ENCODE data around the gene ACOT6. TPM values are rescaled to one million over a fixed set of nuclear protein-coding genes. Genes with fewer than 3 reads are reported as not detected.

Gene ACOT6
- total RNA-seq, 1 donor from 2014 or later = not detected

DNA sequence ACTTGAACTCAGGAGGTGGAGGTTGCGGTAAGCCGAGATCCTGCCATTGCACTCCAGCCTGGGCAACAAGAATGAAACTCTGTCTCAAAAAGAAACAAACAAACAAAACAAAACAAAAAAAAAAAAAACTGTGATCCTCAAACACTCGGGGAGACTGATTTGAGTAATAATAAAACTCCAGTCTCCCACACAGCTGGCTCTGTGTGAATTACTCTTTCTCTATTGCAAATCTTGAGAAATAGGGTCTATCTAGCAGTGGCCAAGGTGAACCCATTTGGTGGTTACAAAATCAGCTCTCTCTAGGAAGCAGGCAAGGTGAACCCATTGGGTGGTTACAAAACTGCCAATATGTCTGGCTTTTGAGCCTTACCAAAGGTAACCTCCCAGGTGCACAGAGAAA lies 6.0 kb upstream of the ACOT6 start:
- Histone ChIP-seq H3K36me3 (no peaks in the 10 kb centered on the region), H3K9me3 (no peaks in the 10 kb centered on the region), H3K4me1 (no peaks in the 10 kb centered on the region), H3K4me3 (no peak overlapping the region), H3K27me3 (ENCODE audit: low read depth) (no peaks in the 10 kb centered on the region), H3K27ac (no peak overlapping the region)
- ATAC-seq = no peak
- no peak for DNase-seq
- TF ChIP-seq, protein P1, sequence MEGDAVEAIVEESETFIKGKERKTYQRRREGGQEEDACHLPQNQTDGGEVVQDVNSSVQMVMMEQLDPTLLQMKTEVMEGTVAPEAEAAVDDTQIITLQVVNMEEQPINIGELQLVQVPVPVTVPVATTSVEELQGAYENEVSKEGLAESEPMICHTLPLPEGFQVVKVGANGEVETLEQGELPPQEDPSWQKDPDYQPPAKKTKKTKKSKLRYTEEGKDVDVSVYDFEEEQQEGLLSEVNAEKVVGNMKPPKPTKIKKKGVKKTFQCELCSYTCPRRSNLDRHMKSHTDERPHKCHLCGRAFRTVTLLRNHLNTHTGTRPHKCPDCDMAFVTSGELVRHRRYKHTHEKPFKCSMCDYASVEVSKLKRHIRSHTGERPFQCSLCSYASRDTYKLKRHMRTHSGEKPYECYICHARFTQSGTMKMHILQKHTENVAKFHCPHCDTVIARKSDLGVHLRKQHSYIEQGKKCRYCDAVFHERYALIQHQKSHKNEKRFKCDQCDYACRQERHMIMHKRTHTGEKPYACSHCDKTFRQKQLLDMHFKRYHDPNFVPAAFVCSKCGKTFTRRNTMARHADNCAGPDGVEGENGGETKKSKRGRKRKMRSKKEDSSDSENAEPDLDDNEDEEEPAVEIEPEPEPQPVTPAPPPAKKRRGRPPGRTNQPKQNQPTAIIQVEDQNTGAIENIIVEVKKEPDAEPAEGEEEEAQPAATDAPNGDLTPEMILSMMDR (IDR thresholded peaks at IDR 0.05) = no peak
- intact Hi-C loops (cut with DNase I) = no loop called here

DNA sequence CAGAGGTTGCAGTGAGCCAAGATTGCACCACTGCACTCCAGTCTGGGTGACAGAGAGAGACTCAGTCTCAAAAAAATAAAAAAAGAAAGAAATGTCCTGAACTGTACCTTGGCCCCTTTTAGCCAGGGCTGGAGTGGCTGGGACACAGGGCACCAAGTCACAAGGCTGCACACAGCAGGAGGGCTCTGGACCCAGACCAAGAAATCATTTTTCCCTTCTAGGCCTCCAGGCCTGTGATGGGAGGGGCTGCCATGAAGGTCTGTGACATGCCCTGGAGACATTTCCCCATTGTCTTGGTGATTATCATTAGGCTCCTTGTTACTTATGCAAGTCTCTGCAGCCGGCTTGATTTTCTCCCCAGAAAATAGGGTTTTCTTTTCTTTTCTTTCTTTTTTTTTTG lies 5.1 kb upstream of the ACOT6 start:
- no peak overlapping the region for H3K4me3 ChIP-seq
- intact Hi-C loops (cut with DNase I) = no loop called here
- H3K27me3 ChIP-seq (ENCODE audit: low read depth) = no peaks in the 10 kb centered on the region
- TF ChIP-seq, protein P1 (IDR thresholded peaks at IDR 0.05) = no peak
- peaks cover 6% of the 10 kb centered on the region for H3K4me1 ChIP-seq
- no peak for ATAC-seq
- H3K9me3 ChIP-seq = no peaks in the 10 kb centered on the region
- DNase-seq = no peak
- H3K27ac ChIP-seq = no peak overlapping the region
- H3K36me3 ChIP-seq = no peaks in the 10 kb centered on the region

DNA sequence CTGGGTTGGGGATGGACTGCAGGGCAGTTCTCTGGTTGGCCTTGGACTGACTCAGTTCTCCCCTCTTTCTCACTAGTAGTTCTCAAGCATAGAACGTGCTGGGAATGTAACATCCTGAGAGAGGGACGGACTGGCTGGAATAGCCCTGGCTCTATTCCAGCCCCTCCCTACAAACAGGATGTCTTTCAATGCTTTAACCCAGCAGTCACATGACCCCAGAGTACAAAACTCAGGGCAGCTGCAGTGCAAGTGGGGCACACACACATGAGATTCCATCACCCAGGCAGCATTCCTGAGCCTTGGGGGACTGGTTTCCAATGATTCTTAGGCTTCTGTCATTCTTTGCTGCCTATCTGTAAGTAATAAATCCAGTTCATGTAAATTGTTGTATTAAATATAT lies 1.6 kb upstream of the ACOT6 start:
- Histone ChIP-seq H3K4me1 (peaks cover 8% of the 10 kb centered on the region), H3K36me3 (no peaks in the 10 kb centered on the region), H3K4me3 (no peak overlapping the region), H3K27ac (no peak overlapping the region), H3K27me3 (ENCODE audit: low read depth) (no peaks in the 10 kb centered on the region), H3K9me3 (no peaks in the 10 kb centered on the region)
- ATAC-seq (no peak), DNase-seq (no peak)
- TF ChIP-seq, protein P1 (IDR thresholded peaks at IDR 0.05) = no peak
- intact Hi-C loops (cut with DNase I) = no loop called here

DNA sequence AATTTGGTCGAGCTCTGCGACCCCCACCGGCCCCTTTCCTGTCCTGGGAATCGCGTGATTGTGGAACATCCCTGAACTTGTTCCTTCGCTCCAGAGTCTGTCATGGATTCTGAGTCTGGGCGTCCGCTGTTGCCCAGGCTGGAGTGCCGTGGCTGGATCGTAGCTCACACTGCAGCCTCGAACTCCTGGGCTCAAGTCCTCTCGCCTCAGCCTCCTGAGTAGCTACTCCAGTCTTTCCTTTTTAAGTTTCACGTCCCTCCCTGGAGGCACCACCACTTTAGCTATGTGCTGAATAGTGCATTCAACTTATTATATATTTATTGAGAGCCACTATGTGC lies 698 bp downstream of the ACOT6 start:
- ATAC-seq (peak; percentile 35 to 47), DNase-seq (no peak)
- intact Hi-C loops (cut with DNase I) = no loop called here
- Histone ChIP-seq H3K27ac (peak overlapping the region; percentile 87), H3K4me3 (peak overlapping the region; percentile 70), H3K4me1 (peaks cover 8% of the 10 kb centered on the region), H3K27me3 (ENCODE audit: low read depth) (no peaks in the 10 kb centered on the region), H3K9me3 (no peaks in the 10 kb centered on the region), H3K36me3 (no peaks in the 10 kb centered on the region)
- TF ChIP-seq, protein P1 (IDR thresholded peaks at IDR 0.05) = no peak

DNA sequence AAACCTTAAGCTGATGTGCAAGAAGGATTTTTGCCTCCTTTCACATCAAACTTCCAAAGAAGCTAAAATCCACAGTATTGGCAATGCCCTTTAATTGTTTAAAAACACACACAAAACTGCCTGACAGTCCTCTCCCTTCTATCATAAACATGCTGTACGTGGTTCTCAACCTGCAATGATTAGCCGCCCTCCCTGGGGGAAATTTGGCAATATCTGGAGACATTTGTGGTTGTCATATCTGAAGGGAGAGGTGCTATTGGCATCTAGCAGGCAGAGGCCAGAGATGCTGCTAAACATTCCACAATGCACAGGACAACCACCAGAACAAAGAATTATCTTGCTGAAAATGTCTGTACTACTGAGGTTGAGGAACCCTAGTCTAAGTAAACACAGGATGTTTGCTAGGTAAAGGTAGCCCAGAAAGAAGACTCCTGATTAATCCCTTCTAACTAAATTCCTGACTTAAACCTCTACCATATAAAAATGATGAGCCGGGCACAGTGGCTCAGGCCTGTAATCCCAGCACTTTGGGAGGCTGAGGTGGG lies 1.2 kb downstream of the ACOT6 start:
- H3K4me3 ChIP-seq = peak overlapping the region; percentile 70
- ATAC-seq = no peak
- TF ChIP-seq, protein P1 (IDR thresholded peaks at IDR 0.05) = no peak

DNA sequence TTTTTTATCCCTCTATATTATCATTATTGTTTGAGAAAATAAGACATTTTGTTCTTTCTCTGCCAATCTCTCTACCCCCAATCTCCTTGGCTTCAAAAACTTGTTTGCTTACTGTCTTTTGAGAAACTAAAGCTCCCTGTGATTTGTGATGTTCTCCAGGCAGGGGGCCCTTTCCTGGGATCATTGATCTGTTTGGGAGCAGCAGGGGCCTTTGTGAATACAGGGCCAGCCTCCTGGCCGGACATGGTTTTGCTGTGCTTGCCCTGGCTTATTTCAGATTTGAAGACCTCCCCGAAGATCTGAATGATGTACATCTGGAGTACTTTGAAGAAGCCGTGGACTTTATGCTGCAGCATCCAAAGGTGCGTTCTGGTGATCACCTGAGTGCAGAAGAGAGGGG lies 4.5 kb downstream of the ACOT6 start:
- no peak overlapping the region for H3K27ac ChIP-seq

More for the DNA sequence above, 1.2 kb downstream of the ACOT6 start:
- no peaks in the 10 kb centered on the region for H3K27me3 ChIP-seq (ENCODE audit: low read depth)
- H3K27ac ChIP-seq = no peak overlapping the region
- peaks cover 8% of the 10 kb centered on the region for H3K4me1 ChIP-seq
- H3K9me3 ChIP-seq = no peaks in the 10 kb centered on the region
- intact Hi-C loops (cut with DNase I) = no loop called here
- no peaks in the 10 kb centered on the region for H3K36me3 ChIP-seq
- DNase-seq = no peak

More for the DNA sequence above, 4.5 kb downstream of the ACOT6 start:
- Histone ChIP-seq H3K4me3 (no peak overlapping the region), H3K36me3 (no peaks in the 10 kb centered on the region), H3K4me1 (peaks cover 6% of the 10 kb centered on the region), H3K27me3 (ENCODE audit: low read depth) (no peaks in the 10 kb centered on the region), H3K9me3 (no peaks in the 10 kb centered on the region)
- intact Hi-C loops (cut with DNase I) = no loop called here
- no peak for ATAC-seq
- no peak for DNase-seq
- TF ChIP-seq, protein P1 (IDR thresholded peaks at IDR 0.05) = no peak

All from lower lobe of right lung (tissue), 2 donors.